Ovary (tissue), 9 donors: ENCODE results near the gene KCNMA1. TPM values are rescaled to one million over a fixed set of nuclear protein-coding genes. Genes with fewer than 3 reads are reported as not detected.
"Not testable (repeated sequence)": the region's sequence is repeated elsewhere in the genome, so short reads cannot be mapped to it uniquely, and the experiment has no call there.

ENCODE experiments used
- DNase-seq, 5 donors: peaks; one replicate each; pipeline ENCODE4 v3.0.0-alpha.2; 2019 to 2020
- H3K27ac ChIP-seq, 2 donors: fragments of 200-600 bp; one replicate each; pipeline versions ENCODE4 v1.5.1 to v1.8.0; 2019 to 2022
- H3K27me3 ChIP-seq: fragments of 200-600 bp; one replicate; pipeline ENCODE4 v1.8.0; 2022
- H3K36me3 ChIP-seq: fragments of 200-600 bp; sonication (generic); one replicate; pipeline ENCODE4 v1.5.1; 2019
- H3K4me1 ChIP-seq: one replicate; pipeline ENCODE4 v1.8.1; 2013; ENCODE audit warnings: mild to moderate bottlenecking, moderate library complexity; ENCODE audit not compliant: insufficient read depth
- H3K4me3 ChIP-seq: fragments of 200-600 bp; sonication (generic); one replicate; pipeline ENCODE4 v1.5.1; 2017
- H3K9me3 ChIP-seq, 2 donors: fragments of 200-600 bp in 1 of 2; sonication (generic) in 1 of 2; one replicate each; pipeline versions ENCODE4 v1.5.1 to v1.8.1; 2013 to 2019; ENCODE audit warnings: mild to moderate bottlenecking in 1 of 2, moderate library complexity in 1 of 2
- CTCF ChIP-seq, 3 donors: fragments of 450-650 bp in 2 of 3; fragments of 200-600 bp in 1 of 3; IDR thresholded peaks; one replicate each; pipeline versions ENCODE4 v1.5.1 to v1.8.0; 2016 to 2022; ENCODE audit warnings: antibody characterized with exemption in 3 of 3, mild to moderate bottlenecking in 1 of 3
- EP300 ChIP-seq: sonication (generic); formaldehyde crosslinking; IDR thresholded peaks from one replicate; pipeline ENCODE4 v1.6.1; 2017; ENCODE audit warnings: antibody characterized with exemption
- POLR2A ChIP-seq: fragments of 450-650 bp; IDR thresholded peaks from one replicate; pipeline ENCODE4 v1.6.1; 2017; ENCODE audit warnings: antibody characterized with exemption, mild to moderate bottlenecking, moderate library complexity
- WGBS, 3 donors: extraction: QIAGEN DNeasy Blood & Tissue Kit in 1 of 3; methylation state at CpG; one replicate each; pipeline versions ENCODE4 v1.1.5 to v1.1.7; 2013 to 2017; 5-methylcytosine and 5-hydroxymethylcytosine counted together
- intact Hi-C, 4 donors: fragments of 100-400 bp; cut with DNase I; formaldehyde crosslinking; loops; one replicate each; pipeline versions ENCODE4 v1.11.0 to v1.15.1; 2022 to 2023
- polyA plus RNA-seq, 2 donors: library from polyadenylated mRNA; stranded (reverse); fragments of 200-250 nt in 1 of 2; fragments of 350-450 nt in 1 of 2; fragmentation: Illumina TruSeq in 1 of 2; extraction: RNeasy Lipid Tissue Mini Kit (QIAGEN cat#74804) in 1 of 2; gene quantifications; one replicate each; pipeline ENCODE4 v1.2.3, GENCODE V29; 2013 to 2014
- total RNA-seq, 7 donors: library from RNA; depleted of rRNA in 2 of 7; stranded (reverse); fragments of >200 nt in 2 of 7; fragmentation: NEBNext Ultra II Directional in 3 of 7; extraction: Animal tissue kit (Norgen Biotek cat#: 25700) in 3 of 7; gene quantifications; one replicate each; pipeline versions ENCODE4 v1.1.0 to v1.2.4, GENCODE V29; 2016 to 2023
- donor health status: DM: no; HTN: no; CAD: no; lungs with moderate emphysema.
- donor health status: DM: no; HTN: no; CAD: no.
- donor health status: Bipolar disorder and iron deficiency.
- donor health status: DM: yes; HTN: yes; CAD: no.
- donor health status: DM: no; HTN: no; CAD: no.
- donor health status: DM: yes; HTN: yes; CAD: no.

KCNMA1 gene
- total and polyA plus RNA-seq, 9 donors: 7.0 to 83.8 (median 25.1) TPM

DNA sequence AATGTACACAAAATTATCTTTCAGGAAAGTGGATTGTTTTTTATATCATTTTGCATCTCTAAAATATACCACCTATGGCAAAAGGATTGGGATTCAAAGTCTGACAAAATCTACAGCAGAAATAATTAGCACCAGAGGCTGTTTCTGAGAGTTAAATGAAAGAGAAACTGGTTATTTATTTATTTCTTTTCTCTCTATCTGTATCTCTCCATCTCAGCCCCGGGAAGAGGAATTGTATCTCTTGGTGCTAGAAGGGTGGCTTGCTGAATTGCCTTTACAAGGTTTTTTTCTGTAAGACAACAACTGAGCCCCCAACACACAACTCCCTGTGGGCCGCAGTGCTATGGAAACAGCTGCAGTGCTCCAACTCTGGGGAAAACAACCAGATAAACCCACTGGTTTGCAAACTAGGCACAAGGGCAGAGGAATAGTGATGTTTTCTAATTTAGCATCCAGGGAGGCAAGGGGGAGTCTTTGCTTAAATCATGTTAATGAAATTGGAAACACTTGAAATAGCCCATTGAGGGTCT is 249.0 kb downstream of the KCNMA1 start:
- H3K4me1 ChIP-seq: peaks cover 19% of the 10 kb centered on the region
- no peaks in the 10 kb centered on the region for H3K9me3 ChIP-seq
- no peak overlapping the region for H3K4me3 ChIP-seq
- intact Hi-C loops: no loop called here
- H3K36me3 ChIP-seq: no peaks in the 10 kb centered on the region
- no peaks in the 10 kb centered on the region for H3K27me3 ChIP-seq
- TF ChIP-seq EP300 (no peak), CTCF (IDR thresholded peaks at IDR 0.05) (no peak), POLR2A (no peak)
- H3K27ac ChIP-seq: no peak overlapping the region
- 10 to 33% (median 10%) methylated on average over 2 of the region's 2 CpGs for WGBS, 3 donors
- no peak for DNase-seq

- DNase-seq, H3K36me3 ChIP-seq, intact Hi-C loops, H3K27me3 ChIP-seq, H3K9me3 ChIP-seq, H3K27ac ChIP-seq, H3K4me3 ChIP-seq: not testable (repeated sequence)
- peaks cover 19% of the 10 kb centered on the region for H3K4me1 ChIP-seq
- 72 to 81% (median 76%) methylated on average over 2 of the region's 2 CpGs for WGBS, 3 donors
Observed at GRCh38 chr10:77387701-77388100, 249.9 kb downstream of the KCNMA1 start.

GRCh38 chr10:77387247-77387646 is 250.4 kb downstream of the KCNMA1 start:
- intact Hi-C loops: no loop called here
- Histone ChIP-seq H3K4me3 (no peak overlapping the region), H3K4me1 (peaks cover 19% of the 10 kb centered on the region)

DNA sequence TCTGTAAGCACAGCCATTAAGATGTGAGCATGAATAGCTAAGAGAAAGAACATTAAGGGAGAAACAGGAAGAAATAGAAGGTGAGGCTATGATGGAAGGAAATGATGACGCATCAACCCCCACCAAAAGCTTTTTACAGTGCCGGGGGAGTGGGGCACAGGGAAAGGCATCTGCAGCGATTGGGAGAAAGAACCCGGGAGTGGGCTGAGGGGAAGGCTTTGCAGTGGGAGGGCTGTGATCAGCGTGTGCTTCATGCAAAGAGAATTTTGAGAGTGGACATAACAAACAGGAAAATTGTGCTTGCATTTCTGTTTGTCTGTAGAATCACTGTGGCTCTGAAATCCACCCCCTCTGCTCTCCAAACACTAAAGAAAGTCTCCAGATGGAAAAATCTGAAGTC is 250.8 kb downstream of the KCNMA1 start:
- WGBS, 3 donors: 3 to 9% (median 3%) methylated on average over 5 of the region's 5 CpGs
- intact Hi-C loops: no loop called here
- Histone ChIP-seq H3K9me3 (no peaks in the 10 kb centered on the region), H3K27ac (no peak overlapping the region), H3K27me3 (no peaks in the 10 kb centered on the region), H3K4me3 (no peak overlapping the region), H3K36me3 (no peaks in the 10 kb centered on the region), H3K4me1 (peaks cover 19% of the 10 kb centered on the region)
- TF ChIP-seq CTCF (IDR thresholded peaks at IDR 0.05): no peak
- no peak for TF ChIP-seq POLR2A
- no peak for TF ChIP-seq EP300
- peak in 2 of 5 donors; percentile 18 to 41 for DNase-seq

More at GRCh38 chr10:77387247-77387646, 250.4 kb downstream of the KCNMA1 start:
- Histone ChIP-seq H3K27ac (no peak overlapping the region), H3K36me3 (no peaks in the 10 kb centered on the region), H3K9me3 (no peaks in the 10 kb centered on the region), H3K27me3 (no peaks in the 10 kb centered on the region)
- no peak for TF ChIP-seq CTCF (IDR thresholded peaks at IDR 0.05)
- no peak for TF ChIP-seq POLR2A
- no peak for TF ChIP-seq EP300
- no peak for DNase-seq

DNA sequence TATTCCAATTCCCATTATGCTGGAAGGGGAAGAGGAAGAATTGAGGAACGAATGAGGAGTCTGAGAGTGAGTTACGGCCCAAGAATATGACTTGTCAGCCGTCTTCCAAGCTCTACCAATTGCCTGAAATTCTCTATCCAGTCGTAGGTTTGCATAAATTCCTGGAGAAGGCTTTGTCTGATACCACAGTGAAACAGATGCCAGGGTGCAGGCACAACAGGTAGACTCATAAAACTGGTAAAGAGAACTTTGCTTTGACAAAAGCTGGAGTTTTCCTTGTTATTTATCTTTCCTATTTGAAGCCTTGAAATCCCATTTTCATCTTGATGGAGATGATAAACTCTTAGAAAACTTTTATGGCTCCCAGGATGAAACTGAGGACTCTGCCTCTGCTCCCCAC is 251.2 kb downstream of the KCNMA1 start:
- intact Hi-C loops: no loop called here
- no peaks in the 10 kb centered on the region for H3K27me3 ChIP-seq
- H3K4me3 ChIP-seq: no peak overlapping the region
- H3K4me1 ChIP-seq: peaks cover 18% of the 10 kb centered on the region
- no peak overlapping the region for H3K27ac ChIP-seq
- H3K36me3 ChIP-seq: no peaks in the 10 kb centered on the region
- WGBS, 3 donors: 75 to 82% (median 77%) methylated on average over 4 of the region's 4 CpGs
- no peaks in the 10 kb centered on the region for H3K9me3 ChIP-seq
- no peak for DNase-seq
- TF ChIP-seq POLR2A: no peak
- TF ChIP-seq CTCF (IDR thresholded peaks at IDR 0.05): no peak
- no peak for TF ChIP-seq EP300
